ENCODE measurements around the gene PPP1R10. TPM values are rescaled to one million over a fixed set of nuclear protein-coding genes. Genes with fewer than 3 reads are reported as not detected.

PPP1R10 gene
- total RNA-seq, 1 experiment from 2014 or later: 119 TPM

GRCh38 chr6:30573113-30573512 lies 43.9 kb downstream of the PPP1R10 start:
- BruUV-seq (replicated peaks): no TSS peak
- Mint-ChIP-seq H3K36me3 (ENCODE audit: insufficient read depth, unreplicated experiment) (peaks cover 40% of the 10 kb centered on the region), H3K4me3 (ENCODE audit: low read depth, unreplicated experiment) (peak overlapping the region; percentile 78), H3K4me1 (ENCODE audit: low read depth, unreplicated experiment) (peaks cover 47% of the 10 kb centered on the region), H3K27ac (ENCODE audit: unreplicated experiment) (no peak overlapping the region), H3K27me3 (ENCODE audit: unreplicated experiment) (peaks cover 9% of the 10 kb centered on the region), H3K9me3 (ENCODE audit: low read depth, unreplicated experiment) (no peaks in the 10 kb centered on the region)
- intact Hi-C loops (cut with micrococcal nuclease; ENCODE audit: unreplicated experiment): no loop called here
- TF ChIP-seq CTCF (IDR thresholded peaks at IDR 0.05; ENCODE audit: unreplicated experiment): no peak
- DNase-seq: no peak
- CTCF ChIA-PET: no interaction called here

GRCh38 chr6:30572148-30572547 lies 44.9 kb downstream of the PPP1R10 start:
- Mint-ChIP-seq H3K27me3 (ENCODE audit: unreplicated experiment) (peaks cover 9% of the 10 kb centered on the region), H3K9me3 (ENCODE audit: low read depth, unreplicated experiment) (no peaks in the 10 kb centered on the region), H3K4me1 (ENCODE audit: low read depth, unreplicated experiment) (peaks cover 47% of the 10 kb centered on the region), H3K27ac (ENCODE audit: unreplicated experiment) (peak overlapping the region; percentile 69), H3K4me3 (ENCODE audit: low read depth, unreplicated experiment) (peak overlapping the region; percentile 78), H3K36me3 (ENCODE audit: insufficient read depth, unreplicated experiment) (peaks cover 33% of the 10 kb centered on the region)
- BruUV-seq (replicated peaks): no TSS peak
- CTCF ChIA-PET: no interaction called here
- intact Hi-C loops (cut with micrococcal nuclease; ENCODE audit: unreplicated experiment): no loop called here
- no peak for TF ChIP-seq CTCF (IDR thresholded peaks at IDR 0.05; ENCODE audit: unreplicated experiment)
- DNase-seq: no peak

GRCh38 chr6:30571762-30572082 lies 45.3 kb downstream of the PPP1R10 start:
- TSS peak; percentile 73 for BruUV-seq (replicated peaks)
- Mint-ChIP-seq H3K36me3 (ENCODE audit: insufficient read depth, unreplicated experiment) (peaks cover 31% of the 10 kb centered on the region), H3K9me3 (ENCODE audit: low read depth, unreplicated experiment) (no peaks in the 10 kb centered on the region), H3K27me3 (ENCODE audit: unreplicated experiment) (peaks cover 9% of the 10 kb centered on the region), H3K4me1 (ENCODE audit: low read depth, unreplicated experiment) (peaks cover 47% of the 10 kb centered on the region), H3K27ac (ENCODE audit: unreplicated experiment) (peak overlapping the region; percentile 69), H3K4me3 (ENCODE audit: low read depth, unreplicated experiment) (peak overlapping the region; percentile 78)
- intact Hi-C loops (cut with micrococcal nuclease; ENCODE audit: unreplicated experiment): no loop called here
- CTCF ChIA-PET: interaction anchor here (0.5 to 1.9 kb wide), 4 partner anchors 15 to 44 kb away, joined by 3 to 8 read pairs (median 6); partner anchors contain the start of genes GNL1 and PRR3
- no peak for DNase-seq
- TF ChIP-seq CTCF (IDR thresholded peaks at IDR 0.05; ENCODE audit: unreplicated experiment): no peak

- Mint-ChIP-seq H3K27me3 (ENCODE audit: unreplicated experiment) (peaks cover 9% of the 10 kb centered on the region), H3K9me3 (ENCODE audit: low read depth, unreplicated experiment) (no peaks in the 10 kb centered on the region), H3K27ac (ENCODE audit: unreplicated experiment) (peak within 1 kb of the TSS; percentile 69), H3K36me3 (ENCODE audit: insufficient read depth, unreplicated experiment) (peaks cover 27% of the 10 kb centered on the region), H3K4me3 (ENCODE audit: low read depth, unreplicated experiment) (peak within 1 kb of the TSS; percentile 78), H3K4me1 (ENCODE audit: low read depth, unreplicated experiment) (peaks cover 47% of the 10 kb centered on the region)
- no peak for TF ChIP-seq CTCF (IDR thresholded peaks at IDR 0.05; ENCODE audit: unreplicated experiment)
- intact Hi-C loops (cut with micrococcal nuclease; ENCODE audit: unreplicated experiment): no loop called here
- CTCF ChIA-PET: interaction anchor here (0.5 to 1.9 kb wide), 6 partner anchors 15 to 516 kb away, joined by 3 to 8 read pairs (median 4); partner anchors contain the start of genes GNL1 and PRR3
- no TSS peak for BruUV-seq (replicated peaks)
- DNase-seq: peak; percentile 100
Observed at GRCh38 chr6:30571075-30571761, 45.8 kb downstream of the PPP1R10 start, which contains the start of gene ABCF1. ABCF1 (plus strand) TSS chr6:30571442; CDS start chr6:30571488, 46 bp downstream.

Data from Calu3 (cell line).